ENCODE data around the gene WDFY2. TPM values are rescaled to one million over a fixed set of nuclear protein-coding genes. Genes with fewer than 3 reads are reported as not detected.

WDFY2 gene
- polyA plus RNA-seq, 3 donors, result 6.5 to 40.1 (median 9.1) TPM

DNA sequence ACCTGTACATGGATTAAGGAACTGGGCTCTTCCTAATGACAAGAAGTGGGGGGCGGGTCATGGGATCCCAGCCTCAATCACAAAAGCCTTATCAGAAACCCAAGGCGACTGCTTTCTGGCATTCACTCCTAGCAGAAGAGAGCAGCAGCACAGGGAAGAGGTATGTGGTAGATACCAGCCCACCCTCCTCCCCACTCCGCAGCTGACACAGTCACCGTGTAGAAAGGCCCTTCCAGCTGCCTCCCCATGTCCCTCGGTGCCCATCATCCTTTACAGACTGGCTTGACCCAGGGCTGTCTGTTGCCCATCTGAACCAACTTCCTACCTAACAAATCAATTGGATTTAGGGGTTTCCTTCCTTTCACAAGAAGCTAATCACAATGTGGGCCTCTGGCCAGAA lies 222.8 kb downstream of the WDFY2 start:
- H3K27me3 ChIP-seq (ENCODE audit: control insufficient read depth in 2 of 2, insufficient read depth in 2 of 2, low read length in 2 of 2), result no peaks in the 10 kb centered on the region
- Mint-ChIP-seq H3K27me3 (ENCODE audit: low read depth in 3 of 3) (peaks cover 0 to 11% (median 6%) of the 10 kb centered on the region in 3 donors), H3K9me3 (peaks cover 0 to 2% (median 0%) of the 10 kb centered on the region in 7 donors), H3K4me3 (no peak overlapping the region), H3K36me3 (peaks cover 0 to 6% of the 10 kb centered on the region in 2 donors), H3K4me1 (peaks cover 50% of the 10 kb centered on the region), H3K27ac (no peak overlapping the region)
- H3K4me1 ChIP-seq (ENCODE audit: control insufficient read depth in 1 of 2, insufficient read depth in 2 of 2, low read length in 2 of 2), result peaks cover 32 to 44% of the 10 kb centered on the region in 2 donors
- no peak overlapping the region for H3K27ac ChIP-seq (ENCODE audit: low read depth in 1 of 2, low read length in 2 of 2)
- DNase-seq, result no peak
- no peaks in the 10 kb centered on the region for H3K36me3 ChIP-seq (replicated peaks in 1 of 2; ENCODE audit: control insufficient read depth in 1 of 2, insufficient read depth in 2 of 2, low read length in 2 of 2)
- 71% methylated on average over 2 of the region's 5 CpGs for WGBS (ENCODE audit: insufficient coverage)
- no peak overlapping the region for H3K9ac ChIP-seq (ENCODE audit: insufficient read depth, low read length, poor library complexity, severe bottlenecking)
- TF ChIP-seq, protein P1, sequence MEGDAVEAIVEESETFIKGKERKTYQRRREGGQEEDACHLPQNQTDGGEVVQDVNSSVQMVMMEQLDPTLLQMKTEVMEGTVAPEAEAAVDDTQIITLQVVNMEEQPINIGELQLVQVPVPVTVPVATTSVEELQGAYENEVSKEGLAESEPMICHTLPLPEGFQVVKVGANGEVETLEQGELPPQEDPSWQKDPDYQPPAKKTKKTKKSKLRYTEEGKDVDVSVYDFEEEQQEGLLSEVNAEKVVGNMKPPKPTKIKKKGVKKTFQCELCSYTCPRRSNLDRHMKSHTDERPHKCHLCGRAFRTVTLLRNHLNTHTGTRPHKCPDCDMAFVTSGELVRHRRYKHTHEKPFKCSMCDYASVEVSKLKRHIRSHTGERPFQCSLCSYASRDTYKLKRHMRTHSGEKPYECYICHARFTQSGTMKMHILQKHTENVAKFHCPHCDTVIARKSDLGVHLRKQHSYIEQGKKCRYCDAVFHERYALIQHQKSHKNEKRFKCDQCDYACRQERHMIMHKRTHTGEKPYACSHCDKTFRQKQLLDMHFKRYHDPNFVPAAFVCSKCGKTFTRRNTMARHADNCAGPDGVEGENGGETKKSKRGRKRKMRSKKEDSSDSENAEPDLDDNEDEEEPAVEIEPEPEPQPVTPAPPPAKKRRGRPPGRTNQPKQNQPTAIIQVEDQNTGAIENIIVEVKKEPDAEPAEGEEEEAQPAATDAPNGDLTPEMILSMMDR (IDR thresholded peaks at IDR 0.05), result no peak
- H2AFZ ChIP-seq (ENCODE audit: insufficient read depth, low read depth, low read length, poor library complexity, severe bottlenecking), result no peak overlapping the region
- H3K9me3 ChIP-seq (replicated peaks in 1 of 2; ENCODE audit: control insufficient read depth in 1 of 2, insufficient read depth in 1 of 2, low read length in 2 of 2), result no peaks in the 10 kb centered on the region
- H4K20me1 ChIP-seq (ENCODE audit: insufficient read depth, low read length), result no peaks in the 10 kb centered on the region
- H3K4me2 ChIP-seq (replicated peaks; ENCODE audit: extremely low read depth, low read length, poor library complexity, severe bottlenecking), result no peak overlapping the region
- no peaks in the 10 kb centered on the region for H3K79me2 ChIP-seq (ENCODE audit: insufficient read depth, low read length)
- intact Hi-C loops (cut with micrococcal nuclease), result loop anchor here (10.0 kb wide), 3 partner anchors 172 to 1872 kb away; partner anchors contain the start of genes INTS6 (in 1 of the 2) and SPRYD7 (in 1 of the 2)
- H3K4me3 ChIP-seq (replicated peaks in 1 of 3; ENCODE audit: low read depth in 2 of 3, low read length in 3 of 3), result no peak overlapping the region

DNA sequence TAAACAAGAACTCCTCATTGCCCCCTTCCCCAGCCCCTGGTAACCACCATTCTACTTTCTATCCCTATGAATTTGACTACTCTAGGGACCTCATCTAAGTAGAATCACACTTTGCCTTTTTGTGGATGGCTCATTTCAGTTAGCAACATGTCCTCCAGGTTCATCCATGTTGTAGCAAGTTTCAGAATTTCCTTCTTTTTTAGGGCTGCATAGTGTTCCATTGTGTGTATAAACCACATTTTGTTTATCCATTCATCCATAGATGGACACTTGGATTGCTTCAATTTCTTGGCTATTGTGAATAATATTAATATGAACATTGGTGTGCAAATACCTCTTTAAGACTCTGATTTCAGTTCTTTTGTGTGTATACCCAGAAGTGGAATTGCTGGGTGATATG lies 224.5 kb downstream of the WDFY2 start:
- Histone ChIP-seq H3K27ac (ENCODE audit: low read depth in 1 of 2, low read length in 2 of 2) (no peak overlapping the region), H3K36me3 (replicated peaks in 1 of 2; ENCODE audit: control insufficient read depth in 1 of 2, insufficient read depth in 2 of 2, low read length in 2 of 2) (no peaks in the 10 kb centered on the region), H3K27me3 (ENCODE audit: control insufficient read depth in 2 of 2, insufficient read depth in 2 of 2, low read length in 2 of 2) (no peaks in the 10 kb centered on the region), H4K20me1 (ENCODE audit: insufficient read depth, low read length) (no peaks in the 10 kb centered on the region), H3K9ac (ENCODE audit: insufficient read depth, low read length, poor library complexity, severe bottlenecking) (no peak overlapping the region), H2AFZ (ENCODE audit: insufficient read depth, low read depth, low read length, poor library complexity, severe bottlenecking) (no peak overlapping the region), H3K79me2 (ENCODE audit: insufficient read depth, low read length) (no peaks in the 10 kb centered on the region), H3K9me3 (replicated peaks in 1 of 2; ENCODE audit: control insufficient read depth in 1 of 2, insufficient read depth in 1 of 2, low read length in 2 of 2) (no peaks in the 10 kb centered on the region), H3K4me1 (ENCODE audit: control insufficient read depth in 1 of 2, insufficient read depth in 2 of 2, low read length in 2 of 2) (peaks cover 22 to 36% of the 10 kb centered on the region in 2 donors), H3K4me3 (replicated peaks in 1 of 3; ENCODE audit: low read depth in 2 of 3, low read length in 3 of 3) (no peak overlapping the region), H3K4me2 (replicated peaks; ENCODE audit: extremely low read depth, low read length, poor library complexity, severe bottlenecking) (no peak overlapping the region)
- H3K36me3 Mint-ChIP-seq, result peaks cover 0 to 7% of the 10 kb centered on the region in 2 donors
- peaks cover 0 to 1% (median 0%) of the 10 kb centered on the region in 7 donors for H3K9me3 Mint-ChIP-seq
- intact Hi-C loops (cut with micrococcal nuclease), result loop anchor here (10.0 kb wide), 3 partner anchors 174 to 1874 kb away; partner anchors contain the start of genes INTS6 (in 1 of the 2) and SPRYD7 (in 1 of the 2)
- H3K4me3 Mint-ChIP-seq, result no peak overlapping the region
- no peak overlapping the region for H3K27ac Mint-ChIP-seq
- TF ChIP-seq, protein P1 (IDR thresholded peaks at IDR 0.05), result no peak
- no peak for DNase-seq
- H3K4me1 Mint-ChIP-seq, result peaks cover 46% of the 10 kb centered on the region
- H3K27me3 Mint-ChIP-seq (ENCODE audit: low read depth in 3 of 3), result peaks cover 0 to 8% (median 6%) of the 10 kb centered on the region in 3 donors
